CD4-positive, alpha-beta T cell (primary cell): ENCODE measurements around the gene IL17RC. TPM values are rescaled to one million over a fixed set of nuclear protein-coding genes. Genes with fewer than 3 reads are reported as not detected.

Experiments
- ATAC-seq: fragments of 200-7000 bp; cut with Tn5 transposase; one replicate; pipeline ENCODE4 v1.10.0; 2022; ENCODE audit warnings: mild to moderate bottlenecking; ENCODE audit not compliant: poor library complexity
- CTCF ChIA-PET: fragments of 350-600 bp; sonication (Branson Sonifier 250); formaldehyde crosslinking; loops from one replicate; lab custom pipeline; 2021; ENCODE audit warnings: antibody characterized with exemption, inconsistent platforms; lab: Charles Lee
- POLR2A ChIA-PET: fragments of 350-600 bp; sonication (Branson Sonifier 250); formaldehyde crosslinking; loops from one replicate; lab custom pipeline; 2021; ENCODE audit warnings: antibody characterized with exemption, inconsistent platforms; lab: Charles Lee
- DNase-seq, 14 experiments: peaks; one replicate each; pipeline ENCODE4 v3.0.0-alpha.2; 2013 to 2020; ENCODE audit warnings: mixed read lengths in 2 of 14
- H3K27ac ChIP-seq, 2 donors: one replicate each; pipeline versions ENCODE4 v1.5.1 to v1.7.0; 2013; ENCODE audit warnings: low read length in 2 of 2, low read depth in 1 of 2, mild to moderate bottlenecking in 1 of 2
- H3K27me3 ChIP-seq, 2 experiments: 1 replicate in 1 of 2; 2 replicates in 1 of 2; pipeline versions ENCODE4 v1.6.1 to v1.7.0; 2013; ENCODE audit warnings: low read length in 2 of 2, control low read depth in 1 of 2, mild to moderate bottlenecking in 1 of 2, moderate library complexity in 1 of 2; ENCODE audit not compliant: insufficient read depth in 2 of 2, control insufficient read depth in 1 of 2
- H3K36me3 ChIP-seq: one replicate; pipeline ENCODE4 v1.6.1; 2013; ENCODE audit warnings: low read length, control low read depth; ENCODE audit not compliant: insufficient read depth
- H3K4me1 ChIP-seq: one replicate; pipeline ENCODE4 v1.6.1; 2013; ENCODE audit warnings: low read length, control low read depth; ENCODE audit not compliant: insufficient read depth
- H3K4me3 ChIP-seq: one replicate; pipeline ENCODE4 v1.5.1; 2013; ENCODE audit warnings: mild to moderate bottlenecking, low read length, moderate library complexity
- H3K9me3 ChIP-seq, 2 experiments: 1 replicate in 1 of 2; 2 replicates in 1 of 2; pipeline versions ENCODE4 v1.6.1 to v1.7.0; 2013; ENCODE audit warnings: low read length in 2 of 2, mild to moderate bottlenecking in 2 of 2, control low read depth in 1 of 2, moderate library complexity in 1 of 2; ENCODE audit not compliant: control insufficient read depth in 1 of 2, insufficient read depth in 1 of 2
- H3K27ac Mint-ChIP-seq: one replicate; pipeline ENCODE4 v1.8.0; 2020; ENCODE audit warnings: mixed read lengths
- H3K27me3 Mint-ChIP-seq: one replicate; pipeline ENCODE4 v1.8.0; 2021; ENCODE audit warnings: mixed read lengths
- H3K36me3 Mint-ChIP-seq: one replicate; pipeline ENCODE4 v1.8.0; 2021; ENCODE audit warnings: low read depth, mixed read lengths
- H3K4me1 Mint-ChIP-seq: one replicate; pipeline ENCODE4 v1.8.0; 2021; ENCODE audit warnings: low read depth, mixed read lengths
- H3K4me3 Mint-ChIP-seq: one replicate; pipeline ENCODE4 v1.8.0; 2020; ENCODE audit warnings: mild to moderate bottlenecking, mixed read lengths
- H3K9me3 Mint-ChIP-seq: one replicate; pipeline ENCODE4 v1.8.0; 2020; ENCODE audit warnings: mixed read lengths
- CTCF ChIP-seq: fragments of 200-600 bp; IDR thresholded peaks from one replicate; pipeline ENCODE4 v1.8.0; 2022; ENCODE audit warnings: antibody characterized with exemption, mild to moderate bottlenecking
- intact Hi-C, 2 experiments: fragments of 100-400 bp; cut with DNase I in 1 of 2; cut with micrococcal nuclease in 1 of 2; formaldehyde crosslinking; loops; one replicate each; pipeline versions ENCODE4 v1.15.1 to v1.9.0; 2023 to 2025; cut with DNase I, micrococcal nuclease
- total RNA-seq, 174 experiments: library from RNA in 2 of 174; stranded (reverse) in 2 of 174; gene quantifications; one replicate each; pipeline ENCODE4 v1.2.3 and lab custom pipeline; 2021 to 2026

The IL17RC gene
- total RNA-seq, 2 experiments from 2014 or later: 0.42 to 0.88 TPM

GRCh38 chr3:9978710-9979305 lies 61.9 kb downstream of the IL17RC start:
- peaks cover 67% of the 10 kb centered on the region for H3K36me3 Mint-ChIP-seq
- ChIA-PET CTCF (no interaction called here), POLR2A (interaction anchor here (1.3 to 2.4 kb wide), 2 partner anchors 8 to 46 kb away, joined by 3 to 13 read pairs; partner anchors contain the start of genes CRELD1 and EMC3)
- no peak for TF ChIP-seq CTCF
- no peak overlapping the region for H3K27ac ChIP-seq
- H3K27me3 ChIP-seq: no peaks in the 10 kb centered on the region
- intact Hi-C loops: no loop called here
- no peak overlapping the region for H3K27ac Mint-ChIP-seq
- no peaks in the 10 kb centered on the region for H3K9me3 ChIP-seq
- H3K27me3 Mint-ChIP-seq: no peaks in the 10 kb centered on the region
- H3K4me1 ChIP-seq: peaks cover 5% of the 10 kb centered on the region
- H3K4me3 ChIP-seq: no peak overlapping the region
- ATAC-seq: no peak
- no peak overlapping the region for H3K4me3 Mint-ChIP-seq
- H3K9me3 Mint-ChIP-seq: no peaks in the 10 kb centered on the region
- DNase-seq: no peak
- H3K4me1 Mint-ChIP-seq: peaks cover 20% of the 10 kb centered on the region
- H3K36me3 ChIP-seq: peaks cover 66% of the 10 kb centered on the region

- Histone ChIP-seq H3K36me3 (peaks cover 62% of the 10 kb centered on the region), H3K27me3 (no peaks in the 10 kb centered on the region), H3K27ac (no peak overlapping the region), H3K4me3 (no peak overlapping the region), H3K9me3 (no peaks in the 10 kb centered on the region), H3K4me1 (peaks cover 9% of the 10 kb centered on the region)
- peaks cover 20% of the 10 kb centered on the region for H3K4me1 Mint-ChIP-seq
- peaks cover 53% of the 10 kb centered on the region for H3K36me3 Mint-ChIP-seq
- H3K9me3 Mint-ChIP-seq: no peaks in the 10 kb centered on the region
- no peak overlapping the region for H3K27ac Mint-ChIP-seq
- H3K4me3 Mint-ChIP-seq: no peak overlapping the region
- ChIA-PET POLR2A (no interaction called here), CTCF (no interaction called here)
- TF ChIP-seq CTCF: no peak
- ATAC-seq (no peak), DNase-seq (no peak)
- no peaks in the 10 kb centered on the region for H3K27me3 Mint-ChIP-seq
- intact Hi-C loops: loop anchor here in 1 of 2 experiments (10.0 kb wide), 1 partner anchor 305 kb away; no protein-coding TSS in a partner anchor
Observed at GRCh38 chr3:9980251-9980650, 63.4 kb downstream of the IL17RC start.

Other genes with a start within 250 kb of the IL17RC start
- under 1 TPM; 0.33 to 0.45 TPM for gene CPNE9, start 213.3 kb upstream of the IL17RC start, total RNA-seq
- 10 to 100 TPM; 23.7 to 25.6 TPM for gene BRPF1, start 185.4 kb upstream of the IL17RC start, total RNA-seq
- 1 to 10 TPM; 7.1 to 8.9 TPM for gene OGG1, start 167.1 kb upstream of the IL17RC start, total RNA-seq
- gene CAMK1, start 147.2 kb upstream of the IL17RC start, total RNA-seq: 1 to 10 TPM in 1 of 2 experiments, under 1 TPM in 1; 0.74 to 1.1 TPM
- gene TADA3, start 124.6 kb upstream of the IL17RC start, total RNA-seq: 10 to 100 TPM; 14.7 to 16.5 TPM
- 10 to 100 TPM; 88.7 to 91.3 TPM for gene ARPC4, start 124.0 kb upstream of the IL17RC start, total RNA-seq
- 10 to 100 TPM; 50.5 to 58.6 TPM for gene TTLL3, start 106.8 kb upstream of the IL17RC start, total RNA-seq
- gene RPUSD3, start 73.1 kb upstream of the IL17RC start, total RNA-seq: 1 to 10 TPM; 7.9 to 8.1 TPM
- not detected for gene CIDEC, start 36.8 kb upstream of the IL17RC start, total RNA-seq
- 10 to 100 TPM; 14.4 to 15.1 TPM for gene JAGN1, start 26.5 kb upstream of the IL17RC start, total RNA-seq
- 1 to 10 TPM; 1.4 to 1.6 TPM for gene IL17RE, start 14.2 kb upstream of the IL17RC start, total RNA-seq
- gene CRELD1, start 16.7 kb downstream of the IL17RC start, total RNA-seq: 10 to 100 TPM; 10.7 to 12.4 TPM
- 1 to 10 TPM; 6.3 to 8.3 TPM for gene PRRT3, start 35.3 kb downstream of the IL17RC start, total RNA-seq
- gene EMC3, start 69.7 kb downstream of the IL17RC start, total RNA-seq: 10 to 100 TPM; 41.0 to 42.3 TPM
- 10 to 100 TPM; 13.8 to 16.8 TPM for gene FANCD2, start 109.3 kb downstream of the IL17RC start, total RNA-seq
- gene FANCD2OS, start 191.2 kb downstream of the IL17RC start, total RNA-seq: not detected
- 10 to 100 TPM; 33.1 to 33.8 TPM for gene BRK1, start 198.6 kb downstream of the IL17RC start, total RNA-seq
- 10 to 100 TPM; 54.4 to 58.2 TPM for gene VHL, start 224.7 kb downstream of the IL17RC start, total RNA-seq
- 1 to 10 TPM; 1.4 to 1.6 TPM for gene IRAK2, start 247.8 kb downstream of the IL17RC start, total RNA-seq